ENCODE measurements around the gene EPB41L4A. TPM values are rescaled to one million over a fixed set of nuclear protein-coding genes. Genes with fewer than 3 reads are reported as not detected.

EPB41L4A gene
- total RNA-seq, 1 experiment from 2014 or later = 5.2 TPM

DNA sequence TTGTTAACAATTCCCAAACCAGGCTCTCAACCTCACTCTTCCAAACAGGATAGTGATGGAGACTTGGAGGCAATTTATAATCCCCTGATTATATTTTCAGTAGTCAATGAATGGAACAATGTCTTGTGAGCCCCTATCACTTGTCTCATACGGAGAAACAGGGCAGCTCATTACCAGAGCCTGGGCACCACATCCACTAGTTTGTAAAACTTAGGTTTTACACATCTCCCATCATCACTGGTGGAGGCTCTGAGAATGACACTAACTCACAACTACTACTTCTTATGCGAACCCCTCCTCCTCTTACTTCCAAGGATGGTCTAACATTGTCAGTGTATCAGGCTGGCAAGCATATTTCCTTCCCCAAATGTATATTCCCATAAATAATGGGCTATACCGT, 253.7 kb downstream of the EPB41L4A start (continued):
- TF ChIP-seq, protein P1, sequence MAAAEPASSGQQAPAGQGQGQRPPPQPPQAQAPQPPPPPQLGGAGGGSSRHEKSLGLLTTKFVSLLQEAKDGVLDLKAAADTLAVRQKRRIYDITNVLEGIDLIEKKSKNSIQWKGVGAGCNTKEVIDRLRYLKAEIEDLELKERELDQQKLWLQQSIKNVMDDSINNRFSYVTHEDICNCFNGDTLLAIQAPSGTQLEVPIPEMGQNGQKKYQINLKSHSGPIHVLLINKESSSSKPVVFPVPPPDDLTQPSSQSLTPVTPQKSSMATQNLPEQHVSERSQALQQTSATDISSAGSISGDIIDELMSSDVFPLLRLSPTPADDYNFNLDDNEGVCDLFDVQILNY (CRISPR knock-in tag; IDR thresholded peaks at IDR 0.05) = no peak
- TF ChIP-seq PRRX2 (CRISPR knock-in tag; IDR thresholded peaks at IDR 0.05) = peak; percentile 59; the same call in 1 of the 2 replicates

DNA sequence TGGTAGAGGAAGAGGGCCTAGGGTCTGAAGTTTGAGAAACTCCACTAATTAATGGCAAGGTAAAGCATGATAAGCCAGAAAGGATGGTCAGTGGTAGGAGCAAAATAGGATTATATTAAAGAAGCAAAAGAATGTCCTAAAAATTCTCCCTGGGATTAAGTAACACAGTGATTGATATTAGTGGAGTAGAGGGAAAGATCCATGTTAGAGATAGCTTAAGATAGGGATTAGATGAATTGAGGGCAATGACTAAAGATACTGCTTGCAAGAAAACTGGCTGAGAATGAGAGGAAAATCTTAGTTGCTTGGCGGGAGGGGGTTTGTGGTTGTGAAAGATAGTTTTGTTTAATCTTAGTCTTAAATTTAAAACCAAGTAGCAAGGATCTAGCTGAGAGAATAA, 255.6 kb downstream of the EPB41L4A start:
- no peaks in the 10 kb centered on the region for H3K9me3 Mint-ChIP-seq
- peak overlapping the region; percentile 46 for H3K27ac Mint-ChIP-seq
- 0 out of 2 replicates have a peak, but pooled peaks have one; percentile 23 for TF ChIP-seq ZNF416 (CRISPR knock-in tag; IDR thresholded peaks at IDR 0.05)
- TF ChIP-seq, protein P2, sequence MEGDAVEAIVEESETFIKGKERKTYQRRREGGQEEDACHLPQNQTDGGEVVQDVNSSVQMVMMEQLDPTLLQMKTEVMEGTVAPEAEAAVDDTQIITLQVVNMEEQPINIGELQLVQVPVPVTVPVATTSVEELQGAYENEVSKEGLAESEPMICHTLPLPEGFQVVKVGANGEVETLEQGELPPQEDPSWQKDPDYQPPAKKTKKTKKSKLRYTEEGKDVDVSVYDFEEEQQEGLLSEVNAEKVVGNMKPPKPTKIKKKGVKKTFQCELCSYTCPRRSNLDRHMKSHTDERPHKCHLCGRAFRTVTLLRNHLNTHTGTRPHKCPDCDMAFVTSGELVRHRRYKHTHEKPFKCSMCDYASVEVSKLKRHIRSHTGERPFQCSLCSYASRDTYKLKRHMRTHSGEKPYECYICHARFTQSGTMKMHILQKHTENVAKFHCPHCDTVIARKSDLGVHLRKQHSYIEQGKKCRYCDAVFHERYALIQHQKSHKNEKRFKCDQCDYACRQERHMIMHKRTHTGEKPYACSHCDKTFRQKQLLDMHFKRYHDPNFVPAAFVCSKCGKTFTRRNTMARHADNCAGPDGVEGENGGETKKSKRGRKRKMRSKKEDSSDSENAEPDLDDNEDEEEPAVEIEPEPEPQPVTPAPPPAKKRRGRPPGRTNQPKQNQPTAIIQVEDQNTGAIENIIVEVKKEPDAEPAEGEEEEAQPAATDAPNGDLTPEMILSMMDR (IDR thresholded peaks at IDR 0.05) = no peak
- CTCF ChIA-PET = no interaction called here
- H3K4me3 Mint-ChIP-seq = peak overlapping the region; percentile 5; the same call in 1 of the 2 replicates
- H3K4me1 Mint-ChIP-seq = peaks cover 64% of the 10 kb centered on the region
- POLR2A ChIA-PET = no interaction called here
- DNase-seq (ENCODE audit: low spot score) = no peak
- H3K27me3 Mint-ChIP-seq (ENCODE audit: low read depth) = no peaks in the 10 kb centered on the region
- peaks cover 43% of the 10 kb centered on the region for H3K36me3 Mint-ChIP-seq
- ATAC-seq = no peak

DNA sequence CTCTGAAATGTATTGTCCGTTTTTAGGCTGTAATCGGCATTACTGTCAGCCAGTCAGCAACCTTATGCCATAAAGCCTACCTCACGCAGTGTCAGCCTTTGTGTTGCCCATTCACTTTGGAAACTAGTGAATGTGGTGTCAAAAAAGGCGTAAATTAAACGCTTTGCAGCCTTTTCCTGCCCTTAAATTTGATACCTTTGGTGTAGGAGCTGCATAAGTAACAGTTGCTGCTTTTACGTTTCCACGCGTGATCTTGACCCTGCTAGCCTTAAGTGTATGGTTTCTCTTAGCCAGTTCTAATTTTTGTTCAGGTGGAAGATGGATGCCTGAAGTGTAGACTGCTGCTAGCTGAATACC, 257.7 kb downstream of the EPB41L4A start:
- Mint-ChIP-seq H3K9me3 (peaks cover 14% of the 10 kb centered on the region), H3K4me3 (peak overlapping the region; percentile 91), H3K36me3 (peaks cover 38% of the 10 kb centered on the region), H3K27me3 (ENCODE audit: low read depth) (no peaks in the 10 kb centered on the region; the same call in 1 of the 2 replicates), H3K4me1 (peaks cover 49% of the 10 kb centered on the region), H3K27ac (peak overlapping the region; percentile 95)
- no peak for DNase-seq (ENCODE audit: low spot score)
- ChIA-PET POLR2A (interaction anchor here (0.6 to 1.7 kb wide), 3 partner anchors 259 to 443 kb away, joined by 3 to 11 read pairs (median 4); no protein-coding TSS in a partner anchor), CTCF (interaction anchor here (0.6 to 1.7 kb wide), 8 partner anchors 164 to 700 kb away, joined by 3 to 10 read pairs (median 4); partner anchors contain the start of gene SRP19)
- no peak for ATAC-seq
- no peak for TF ChIP-seq ZNF219 (CRISPR knock-in tag; IDR thresholded peaks at IDR 0.05; ENCODE audit: borderline replicate concordance)
- no peak for TF ChIP-seq NR1H2 (CRISPR knock-in tag; IDR thresholded peaks at IDR 0.05)
- TF ChIP-seq IRF2 (CRISPR knock-in tag; IDR thresholded peaks at IDR 0.05; ENCODE audit: borderline replicate concordance, low read depth) = no peak
- TF ChIP-seq, protein P3, sequence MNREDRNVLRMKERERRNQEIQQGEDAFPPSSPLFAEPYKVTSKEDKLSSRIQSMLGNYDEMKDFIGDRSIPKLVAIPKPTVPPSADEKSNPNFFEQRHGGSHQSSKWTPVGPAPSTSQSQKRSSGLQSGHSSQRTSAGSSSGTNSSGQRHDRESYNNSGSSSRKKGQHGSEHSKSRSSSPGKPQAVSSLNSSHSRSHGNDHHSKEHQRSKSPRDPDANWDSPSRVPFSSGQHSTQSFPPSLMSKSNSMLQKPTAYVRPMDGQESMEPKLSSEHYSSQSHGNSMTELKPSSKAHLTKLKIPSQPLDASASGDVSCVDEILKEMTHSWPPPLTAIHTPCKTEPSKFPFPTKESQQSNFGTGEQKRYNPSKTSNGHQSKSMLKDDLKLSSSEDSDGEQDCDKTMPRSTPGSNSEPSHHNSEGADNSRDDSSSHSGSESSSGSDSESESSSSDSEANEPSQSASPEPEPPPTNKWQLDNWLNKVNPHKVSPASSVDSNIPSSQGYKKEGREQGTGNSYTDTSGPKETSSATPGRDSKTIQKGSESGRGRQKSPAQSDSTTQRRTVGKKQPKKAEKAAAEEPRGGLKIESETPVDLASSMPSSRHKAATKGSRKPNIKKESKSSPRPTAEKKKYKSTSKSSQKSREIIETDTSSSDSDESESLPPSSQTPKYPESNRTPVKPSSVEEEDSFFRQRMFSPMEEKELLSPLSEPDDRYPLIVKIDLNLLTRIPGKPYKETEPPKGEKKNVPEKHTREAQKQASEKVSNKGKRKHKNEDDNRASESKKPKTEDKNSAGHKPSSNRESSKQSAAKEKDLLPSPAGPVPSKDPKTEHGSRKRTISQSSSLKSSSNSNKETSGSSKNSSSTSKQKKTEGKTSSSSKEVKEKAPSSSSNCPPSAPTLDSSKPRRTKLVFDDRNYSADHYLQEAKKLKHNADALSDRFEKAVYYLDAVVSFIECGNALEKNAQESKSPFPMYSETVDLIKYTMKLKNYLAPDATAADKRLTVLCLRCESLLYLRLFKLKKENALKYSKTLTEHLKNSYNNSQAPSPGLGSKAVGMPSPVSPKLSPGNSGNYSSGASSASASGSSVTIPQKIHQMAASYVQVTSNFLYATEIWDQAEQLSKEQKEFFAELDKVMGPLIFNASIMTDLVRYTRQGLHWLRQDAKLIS (CRISPR knock-in tag; IDR thresholded peaks at IDR 0.05; ENCODE audit: borderline replicate concordance) = no peak
- TF ChIP-seq MYBL2 (CRISPR knock-in tag; IDR thresholded peaks at IDR 0.05) = no peak
- TF ChIP-seq, protein P4, sequence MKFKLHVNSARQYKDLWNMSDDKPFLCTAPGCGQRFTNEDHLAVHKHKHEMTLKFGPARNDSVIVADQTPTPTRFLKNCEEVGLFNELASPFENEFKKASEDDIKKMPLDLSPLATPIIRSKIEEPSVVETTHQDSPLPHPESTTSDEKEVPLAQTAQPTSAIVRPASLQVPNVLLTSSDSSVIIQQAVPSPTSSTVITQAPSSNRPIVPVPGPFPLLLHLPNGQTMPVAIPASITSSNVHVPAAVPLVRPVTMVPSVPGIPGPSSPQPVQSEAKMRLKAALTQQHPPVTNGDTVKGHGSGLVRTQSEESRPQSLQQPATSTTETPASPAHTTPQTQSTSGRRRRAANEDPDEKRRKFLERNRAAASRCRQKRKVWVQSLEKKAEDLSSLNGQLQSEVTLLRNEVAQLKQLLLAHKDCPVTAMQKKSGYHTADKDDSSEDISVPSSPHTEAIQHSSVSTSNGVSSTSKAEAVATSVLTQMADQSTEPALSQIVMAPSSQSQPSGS (CRISPR knock-in tag; IDR thresholded peaks at IDR 0.05; ENCODE audit: borderline replicate concordance, low read depth) = no peak
- TF ChIP-seq, protein P5, sequence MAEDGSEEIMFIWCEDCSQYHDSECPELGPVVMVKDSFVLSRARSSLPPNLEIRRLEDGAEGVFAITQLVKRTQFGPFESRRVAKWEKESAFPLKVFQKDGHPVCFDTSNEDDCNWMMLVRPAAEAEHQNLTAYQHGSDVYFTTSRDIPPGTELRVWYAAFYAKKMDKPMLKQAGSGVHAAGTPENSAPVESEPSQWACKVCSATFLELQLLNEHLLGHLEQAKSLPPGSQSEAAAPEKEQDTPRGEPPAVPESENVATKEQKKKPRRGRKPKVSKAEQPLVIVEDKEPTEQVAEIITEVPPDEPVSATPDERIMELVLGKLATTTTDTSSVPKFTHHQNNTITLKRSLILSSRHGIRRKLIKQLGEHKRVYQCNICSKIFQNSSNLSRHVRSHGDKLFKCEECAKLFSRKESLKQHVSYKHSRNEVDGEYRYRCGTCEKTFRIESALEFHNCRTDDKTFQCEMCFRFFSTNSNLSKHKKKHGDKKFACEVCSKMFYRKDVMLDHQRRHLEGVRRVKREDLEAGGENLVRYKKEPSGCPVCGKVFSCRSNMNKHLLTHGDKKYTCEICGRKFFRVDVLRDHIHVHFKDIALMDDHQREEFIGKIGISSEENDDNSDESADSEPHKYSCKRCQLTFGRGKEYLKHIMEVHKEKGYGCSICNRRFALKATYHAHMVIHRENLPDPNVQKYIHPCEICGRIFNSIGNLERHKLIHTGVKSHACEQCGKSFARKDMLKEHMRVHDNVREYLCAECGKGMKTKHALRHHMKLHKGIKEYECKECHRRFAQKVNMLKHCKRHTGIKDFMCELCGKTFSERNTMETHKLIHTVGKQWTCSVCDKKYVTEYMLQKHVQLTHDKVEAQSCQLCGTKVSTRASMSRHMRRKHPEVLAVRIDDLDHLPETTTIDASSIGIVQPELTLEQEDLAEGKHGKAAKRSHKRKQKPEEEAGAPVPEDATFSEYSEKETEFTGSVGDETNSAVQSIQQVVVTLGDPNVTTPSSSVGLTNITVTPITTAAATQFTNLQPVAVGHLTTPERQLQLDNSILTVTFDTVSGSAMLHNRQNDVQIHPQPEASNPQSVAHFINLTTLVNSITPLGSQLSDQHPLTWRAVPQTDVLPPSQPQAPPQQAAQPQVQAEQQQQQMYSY (CRISPR knock-in tag; IDR thresholded peaks at IDR 0.05) = no peak
- TF ChIP-seq, protein P6, sequence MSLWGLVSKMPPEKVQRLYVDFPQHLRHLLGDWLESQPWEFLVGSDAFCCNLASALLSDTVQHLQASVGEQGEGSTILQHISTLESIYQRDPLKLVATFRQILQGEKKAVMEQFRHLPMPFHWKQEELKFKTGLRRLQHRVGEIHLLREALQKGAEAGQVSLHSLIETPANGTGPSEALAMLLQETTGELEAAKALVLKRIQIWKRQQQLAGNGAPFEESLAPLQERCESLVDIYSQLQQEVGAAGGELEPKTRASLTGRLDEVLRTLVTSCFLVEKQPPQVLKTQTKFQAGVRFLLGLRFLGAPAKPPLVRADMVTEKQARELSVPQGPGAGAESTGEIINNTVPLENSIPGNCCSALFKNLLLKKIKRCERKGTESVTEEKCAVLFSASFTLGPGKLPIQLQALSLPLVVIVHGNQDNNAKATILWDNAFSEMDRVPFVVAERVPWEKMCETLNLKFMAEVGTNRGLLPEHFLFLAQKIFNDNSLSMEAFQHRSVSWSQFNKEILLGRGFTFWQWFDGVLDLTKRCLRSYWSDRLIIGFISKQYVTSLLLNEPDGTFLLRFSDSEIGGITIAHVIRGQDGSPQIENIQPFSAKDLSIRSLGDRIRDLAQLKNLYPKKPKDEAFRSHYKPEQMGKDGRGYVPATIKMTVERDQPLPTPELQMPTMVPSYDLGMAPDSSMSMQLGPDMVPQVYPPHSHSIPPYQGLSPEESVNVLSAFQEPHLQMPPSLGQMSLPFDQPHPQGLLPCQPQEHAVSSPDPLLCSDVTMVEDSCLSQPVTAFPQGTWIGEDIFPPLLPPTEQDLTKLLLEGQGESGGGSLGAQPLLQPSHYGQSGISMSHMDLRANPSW (CRISPR knock-in tag; conservative IDR thresholded peaks at IDR 0.05; ENCODE audit: low read depth) = no peak
- TF ChIP-seq TP53 (CRISPR knock-in tag; IDR thresholded peaks at IDR 0.05) = no peak
- TF ChIP-seq, protein P7, sequence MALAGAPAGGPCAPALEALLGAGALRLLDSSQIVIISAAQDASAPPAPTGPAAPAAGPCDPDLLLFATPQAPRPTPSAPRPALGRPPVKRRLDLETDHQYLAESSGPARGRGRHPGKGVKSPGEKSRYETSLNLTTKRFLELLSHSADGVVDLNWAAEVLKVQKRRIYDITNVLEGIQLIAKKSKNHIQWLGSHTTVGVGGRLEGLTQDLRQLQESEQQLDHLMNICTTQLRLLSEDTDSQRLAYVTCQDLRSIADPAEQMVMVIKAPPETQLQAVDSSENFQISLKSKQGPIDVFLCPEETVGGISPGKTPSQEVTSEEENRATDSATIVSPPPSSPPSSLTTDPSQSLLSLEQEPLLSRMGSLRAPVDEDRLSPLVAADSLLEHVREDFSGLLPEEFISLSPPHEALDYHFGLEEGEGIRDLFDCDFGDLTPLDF (CRISPR knock-in tag; IDR thresholded peaks at IDR 0.05) = no peak
- TF ChIP-seq SMAD4 (CRISPR knock-in tag; IDR thresholded peaks at IDR 0.05) = no peak
- no peak for TF ChIP-seq PRRX2 (CRISPR knock-in tag; IDR thresholded peaks at IDR 0.05)
- no peak for TF ChIP-seq ZNF671 (CRISPR knock-in tag; IDR thresholded peaks at IDR 0.05)
- no peak for TF ChIP-seq JAZF1 (CRISPR knock-in tag; IDR thresholded peaks at IDR 0.05)
